Heart left ventricle (tissue), 13 donors: ENCODE results near the gene ADGB.

Experiments used
- CTCF ChIP-seq, 12 donors: fragments of 200-600 bp; sonication (generic) in 4 of 12; IDR thresholded peaks; one replicate each; pipeline versions ENCODE4 v1.5.0 to v1.8.0; 2018 to 2022; ENCODE audit warnings: antibody characterized with exemption in 12 of 12, mild to moderate bottlenecking in 5 of 12
- POLR2A ChIP-seq, 2 donors: fragments of 450-650 bp; IDR thresholded peaks; one replicate each; pipeline ENCODE4 v1.6.1; 2017; ENCODE audit warnings: antibody characterized with exemption in 2 of 2, mild to moderate bottlenecking in 2 of 2, moderate library complexity in 2 of 2
- donor health status: ischemic (EF 13 %, LVEDD 7.1; RV severe dilation, severe dysfunction).
- donor health status: DM: no; HTN: yes; CAD: no.
- donor health status: DM: no; HTN: no; CAD: no.
- donor health status: ischemic (EF 25% LVEDD 6.9; RV normal size, moderate dysfunction).
- donor health status: ischemic (EF 25% LVEDD 5.7; RV mildly dilated, moderate dysfunction).
- donor health status: ischemic (EF 35%, LVEDD 5.7; RV mildly dilated, moderate dysfunction).
- donor health status: nonischemic (EF 11% LVEDD 7.7; RV severe dilation, severe dysfunction).
- donor health status: DM: yes; HTN: yes; CAD: no.
- donor health status: PGD.
- donor health status: ischemic (EF 29% LVEDD 5.4; RV normal size, mild dysfunction).
- donor health status: nonischemic (EF 23%, LVEDD 6.1; RV moderate dilation, normal function).

GRCh38 chr6:146840641-146841040 is 241.9 kb downstream of the ADGB start:
- TF ChIP-seq CTCF (IDR thresholded peaks at IDR 0.05) (no peak), POLR2A (IDR thresholded peaks at IDR 0.05) (no peak)
